Common myeloid progenitor, CD34-positive (primary cell): ENCODE results near the gene TNF.
A peak's percentile ranks its signal among the peaks of the same experiment; 100 is the strongest.

Experiments
- CTCF ChIA-PET: fragments of 350-600 bp; sonication (Branson Sonifier 250); formaldehyde crosslinking; loops from one replicate; lab custom pipeline; 2021; ENCODE audit warnings: antibody characterized with exemption; lab: Charles Lee
- POLR2A ChIA-PET: fragments of 350-600 bp; sonication (Branson Sonifier 250); formaldehyde crosslinking; loops from one replicate; lab custom pipeline; 2021; ENCODE audit warnings: antibody characterized with exemption; lab: Charles Lee
- DNase-seq, 3 donors: peaks; one replicate each; pipeline versions ENCODE4 v3.0.0 to v3.0.0-alpha.2; 2013
- H3K27ac ChIP-seq, 2 experiments: 1 replicate in 1 of 2; 2 replicates in 1 of 2; pipeline ENCODE4 v1.7.0; 2013; ENCODE audit warnings: inconsistent platforms in 2 of 2, low read length in 2 of 2, mild to moderate bottlenecking in 2 of 2, low read depth in 1 of 2, moderate library complexity in 1 of 2; ENCODE audit not compliant: severe bottlenecking in 2 of 2, insufficient read depth in 1 of 2, poor library complexity in 1 of 2
- H3K27me3 ChIP-seq, 5 experiments: replicated peaks in 2 of 5; 1 replicate in 3 of 5; 2 replicates in 2 of 5; pipeline versions ENCODE4 v1.6.1 to v1.7.0; 2013; ENCODE audit warnings: low read length in 4 of 5, mild to moderate bottlenecking in 2 of 5, moderate library complexity in 2 of 5, inconsistent platforms in 1 of 5; ENCODE audit not compliant: insufficient read depth in 5 of 5, control insufficient read depth in 4 of 5
- H3K36me3 ChIP-seq, 4 experiments: 1 replicate in 2 of 4; 2 replicates in 2 of 4; pipeline versions ENCODE4 v1.6.1 to v1.7.0; 2013; ENCODE audit warnings: low read length in 3 of 4, control low read depth in 1 of 4, mild to moderate bottlenecking in 1 of 4; ENCODE audit not compliant: control insufficient read depth in 4 of 4, insufficient read depth in 4 of 4
- H3K4me1 ChIP-seq, 4 experiments: 1 replicate in 3 of 4; 2 replicates in 1 of 4; pipeline versions ENCODE4 v1.6.1 to v1.7.1; 2013; ENCODE audit warnings: low read length in 3 of 4, mild to moderate bottlenecking in 3 of 4, control low read depth in 1 of 4, inconsistent platforms in 1 of 4, moderate library complexity in 1 of 4; ENCODE audit not compliant: control insufficient read depth in 4 of 4, insufficient read depth in 4 of 4; ENCODE audit errors: control extremely low read depth in 1 of 4
- H3K4me3 ChIP-seq, 7 experiments: 1 replicate in 4 of 7; 2 replicates in 3 of 7; pipeline versions ENCODE4 v1.5.1 to v1.7.0; 2013; ENCODE audit warnings: mild to moderate bottlenecking in 7 of 7, low read length in 6 of 7, moderate library complexity in 6 of 7, inconsistent platforms in 2 of 7, low read depth in 2 of 7, control low read depth in 1 of 7; ENCODE audit not compliant: insufficient read depth in 4 of 7, control insufficient read depth in 1 of 7; ENCODE audit errors: extremely low read depth in 1 of 7
- H3K9me3 ChIP-seq, 5 experiments: 1 replicate in 4 of 5; 2 replicates in 1 of 5; pipeline versions ENCODE4 v1.6.1 to v1.7.1; 2013; ENCODE audit warnings: low read length in 4 of 5, mild to moderate bottlenecking in 2 of 5, inconsistent platforms in 1 of 5, low read depth in 1 of 5, moderate library complexity in 1 of 5; ENCODE audit not compliant: control insufficient read depth in 4 of 5, insufficient read depth in 2 of 5; ENCODE audit errors: control extremely low read depth in 1 of 5
- WGBS: methylation state at CpG from one replicate; pipeline ENCODE4 v1.1.5; 2013; ENCODE audit not compliant: insufficient coverage; 5-methylcytosine and 5-hydroxymethylcytosine counted together

Gene TNF

DNA sequence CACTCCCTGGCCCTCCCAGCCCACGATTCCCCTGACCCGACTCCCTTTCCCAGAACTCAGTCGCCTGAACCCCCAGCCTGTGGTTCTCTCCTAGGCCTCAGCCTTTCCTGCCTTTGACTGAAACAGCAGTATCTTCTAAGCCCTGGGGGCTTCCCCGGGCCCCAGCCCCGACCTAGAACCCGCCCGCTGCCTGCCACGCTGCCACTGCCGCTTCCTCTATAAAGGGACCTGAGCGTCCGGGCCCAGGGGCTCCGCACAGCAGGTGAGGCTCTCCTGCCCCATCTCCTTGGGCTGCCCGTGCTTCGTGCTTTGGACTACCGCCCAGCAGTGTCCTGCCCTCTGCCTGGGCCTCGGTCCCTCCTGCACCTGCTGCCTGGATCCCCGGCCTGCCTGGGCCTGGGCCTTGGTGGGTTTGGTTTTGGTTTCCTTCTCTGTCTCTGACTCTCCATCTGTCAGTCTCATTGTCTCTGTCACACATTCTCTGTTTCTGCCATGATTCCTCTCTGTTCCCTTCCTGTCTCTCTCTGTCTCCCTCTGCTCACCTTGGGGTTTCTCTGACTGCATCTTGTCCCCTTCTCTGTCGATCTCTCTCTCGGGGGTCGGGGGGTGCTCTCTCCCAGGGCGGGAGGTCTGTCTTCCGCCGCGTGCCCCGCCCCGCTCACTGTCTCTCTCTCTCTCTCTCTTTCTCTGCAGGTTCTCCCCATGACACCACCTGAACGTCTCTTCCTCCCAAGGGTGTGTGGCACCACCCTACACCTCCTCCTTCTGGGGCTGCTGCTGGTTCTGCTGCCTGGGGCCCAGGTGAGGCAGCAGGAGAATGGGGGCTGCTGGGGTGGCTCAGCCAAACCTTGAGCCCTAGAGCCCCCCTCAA is 3.1 kb upstream of the TNF start, which contains the start of gene LTA:
LTA (plus strand) TSS at position 249 of the 871 bp plus-strand sequence; CDS start at position 703, 454 bp downstream.
- no peaks in the 10 kb centered on the region for H3K27me3 ChIP-seq
- CTCF ChIA-PET, result interaction anchor here (6.5 to 19.6 kb wide), 3 partner anchors 7 to 22 kb away, joined by 76 to 557 read pairs (median 139); partner anchors contain the start of genes ATP6V1G2, DDX39B, LST1 and LTB
- DNase-seq, result no peak
- POLR2A ChIA-PET, result no interaction called here
- WGBS, result 87% methylated on average over 26 of the region's 27 CpGs
- H3K27ac ChIP-seq, result no peak within 1 kb of the TSS
- no peak within 1 kb of the TSS for H3K4me3 ChIP-seq
- no peaks in the 10 kb centered on the region for H3K36me3 ChIP-seq
- peaks cover 0 to 45% (median 28%) of the 10 kb centered on the region in 4 experiments for H3K4me1 ChIP-seq
- no peaks in the 10 kb centered on the region for H3K9me3 ChIP-seq

DNA sequence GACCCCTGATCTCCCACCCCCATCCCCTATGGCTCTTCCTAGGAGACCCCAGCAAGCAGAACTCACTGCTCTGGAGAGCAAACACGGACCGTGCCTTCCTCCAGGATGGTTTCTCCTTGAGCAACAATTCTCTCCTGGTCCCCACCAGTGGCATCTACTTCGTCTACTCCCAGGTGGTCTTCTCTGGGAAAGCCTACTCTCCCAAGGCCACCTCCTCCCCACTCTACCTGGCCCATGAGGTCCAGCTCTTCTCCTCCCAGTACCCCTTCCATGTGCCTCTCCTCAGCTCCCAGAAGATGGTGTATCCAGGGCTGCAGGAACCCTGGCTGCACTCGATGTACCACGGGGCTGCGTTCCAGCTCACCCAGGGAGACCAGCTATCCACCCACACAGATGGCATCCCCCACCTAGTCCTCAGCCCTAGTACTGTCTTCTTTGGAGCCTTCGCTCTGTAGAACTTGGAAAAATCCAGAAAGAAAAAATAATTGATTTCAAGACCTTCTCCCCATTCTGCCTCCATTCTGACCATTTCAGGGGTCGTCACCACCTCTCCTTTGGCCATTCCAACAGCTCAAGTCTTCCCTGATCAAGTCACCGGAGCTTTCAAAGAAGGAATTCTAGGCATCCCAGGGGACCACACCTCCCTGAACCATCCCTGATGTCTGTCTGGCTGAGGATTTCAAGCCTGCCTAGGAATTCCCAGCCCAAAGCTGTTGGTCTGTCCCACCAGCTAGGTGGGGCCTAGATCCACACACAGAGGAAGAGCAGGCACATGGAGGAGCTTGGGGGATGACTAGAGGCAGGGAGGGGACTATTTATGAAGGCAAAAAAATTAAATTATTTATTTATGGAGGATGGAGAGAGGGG is 1.9 kb upstream of the TNF start:
- Histone ChIP-seq H3K36me3 (no peaks in the 10 kb centered on the region), H3K4me1 (peaks cover 0 to 33% (median 28%) of the 10 kb centered on the region in 4 experiments), H3K27me3 (no peaks in the 10 kb centered on the region), H3K4me3 (no peak overlapping the region), H3K9me3 (no peaks in the 10 kb centered on the region), H3K27ac (no peak overlapping the region)
- no peak for DNase-seq
- ChIA-PET CTCF (interaction anchor here (6.5 to 19.6 kb wide), 4 partner anchors 6 to 25 kb away, joined by 76 to 605 read pairs (median 348); partner anchors contain the start of genes ATP6V1G2, DDX39B, LST1 and LTA), POLR2A (interaction anchor here (0.7 kb wide), 1 partner anchor 10 kb away, joined by 4 read pairs; no protein-coding TSS in a partner anchor)
- 97% methylated on average over 9 of the region's 9 CpGs for WGBS

DNA sequence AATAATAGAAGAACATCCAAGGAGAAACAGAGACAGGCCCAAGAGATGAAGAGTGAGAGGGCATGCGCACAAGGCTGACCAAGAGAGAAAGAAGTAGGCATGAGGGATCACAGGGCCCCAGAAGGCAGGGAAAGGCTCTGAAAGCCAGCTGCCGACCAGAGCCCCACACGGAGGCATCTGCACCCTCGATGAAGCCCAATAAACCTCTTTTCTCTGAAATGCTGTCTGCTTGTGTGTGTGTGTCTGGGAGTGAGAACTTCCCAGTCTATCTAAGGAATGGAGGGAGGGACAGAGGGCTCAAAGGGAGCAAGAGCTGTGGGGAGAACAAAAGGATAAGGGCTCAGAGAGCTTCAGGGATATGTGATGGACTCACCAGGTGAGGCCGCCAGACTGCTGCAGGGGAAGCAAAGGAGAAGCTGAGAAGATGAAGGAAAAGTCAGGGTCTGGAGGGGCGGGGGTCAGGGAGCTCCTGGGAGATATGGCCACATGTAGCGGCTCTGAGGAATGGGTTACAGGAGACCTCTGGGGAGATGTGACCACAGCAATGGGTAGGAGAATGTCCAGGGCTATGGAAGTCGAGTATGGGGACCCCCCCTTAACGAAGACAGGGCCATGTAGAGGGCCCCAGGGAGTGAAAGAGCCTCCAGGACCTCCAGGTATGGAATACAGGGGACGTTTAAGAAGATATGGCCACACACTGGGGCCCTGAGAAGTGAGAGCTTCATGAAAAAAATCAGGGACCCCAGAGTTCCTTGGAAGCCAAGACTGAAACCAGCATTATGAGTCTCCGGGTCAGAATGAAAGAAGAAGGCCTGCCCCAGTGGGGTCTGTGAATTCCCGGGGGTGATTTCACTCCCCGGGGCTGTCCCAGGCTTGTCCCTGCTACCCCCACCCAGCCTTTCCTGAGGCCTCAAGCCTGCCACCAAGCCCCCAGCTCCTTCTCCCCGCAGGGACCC is 981 bp upstream of the TNF start:
- ChIA-PET POLR2A (interaction anchor here (0.7 to 1.8 kb wide), 3 partner anchors 11 to 77 kb away, joined by 3 to 6 read pairs (median 4); no protein-coding TSS in a partner anchor), CTCF (interaction anchor here (6.5 to 19.6 kb wide), 4 partner anchors 7 to 25 kb away, joined by 76 to 605 read pairs (median 348); partner anchors contain the start of genes ATP6V1G2, DDX39B, LST1 and LTA)
- Histone ChIP-seq H3K36me3 (no peaks in the 10 kb centered on the region), H3K4me3 (no peak overlapping the region), H3K27ac (no peak overlapping the region), H3K9me3 (no peaks in the 10 kb centered on the region), H3K4me1 (peaks cover 0 to 31% (median 26%) of the 10 kb centered on the region in 4 experiments), H3K27me3 (no peaks in the 10 kb centered on the region)
- no peak for DNase-seq
- WGBS, result 91% methylated on average over 13 of the region's 14 CpGs

DNA sequence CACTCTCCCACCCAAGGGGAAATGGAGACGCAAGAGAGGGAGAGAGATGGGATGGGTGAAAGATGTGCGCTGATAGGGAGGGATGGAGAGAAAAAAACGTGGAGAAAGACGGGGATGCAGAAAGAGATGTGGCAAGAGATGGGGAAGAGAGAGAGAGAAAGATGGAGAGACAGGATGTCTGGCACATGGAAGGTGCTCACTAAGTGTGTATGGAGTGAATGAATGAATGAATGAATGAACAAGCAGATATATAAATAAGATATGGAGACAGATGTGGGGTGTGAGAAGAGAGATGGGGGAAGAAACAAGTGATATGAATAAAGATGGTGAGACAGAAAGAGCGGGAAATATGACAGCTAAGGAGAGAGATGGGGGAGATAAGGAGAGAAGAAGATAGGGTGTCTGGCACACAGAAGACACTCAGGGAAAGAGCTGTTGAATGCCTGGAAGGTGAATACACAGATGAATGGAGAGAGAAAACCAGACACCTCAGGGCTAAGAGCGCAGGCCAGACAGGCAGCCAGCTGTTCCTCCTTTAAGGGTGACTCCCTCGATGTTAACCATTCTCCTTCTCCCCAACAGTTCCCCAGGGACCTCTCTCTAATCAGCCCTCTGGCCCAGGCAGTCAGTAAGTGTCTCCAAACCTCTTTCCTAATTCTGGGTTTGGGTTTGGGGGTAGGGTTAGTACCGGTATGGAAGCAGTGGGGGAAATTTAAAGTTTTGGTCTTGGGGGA is 754 bp downstream of the TNF start:
- DNase-seq, result no peak
- 76% methylated on average over 7 of the region's 8 CpGs for WGBS
- Histone ChIP-seq H3K27me3 (no peaks in the 10 kb centered on the region), H3K36me3 (no peaks in the 10 kb centered on the region), H3K4me1 (peaks cover 0 to 43% (median 36%) of the 10 kb centered on the region in 4 experiments), H3K9me3 (no peaks in the 10 kb centered on the region), H3K4me3 (peak overlapping the region in 5 of 7 experiments; percentile 8 to 67 (median 55)), H3K27ac (no peak overlapping the region)
- ChIA-PET CTCF (interaction anchor here (6.5 to 19.6 kb wide), 4 partner anchors 9 to 26 kb away, joined by 76 to 605 read pairs (median 348); partner anchors contain the start of genes ATP6V1G2, DDX39B, LST1 and LTA), POLR2A (interaction anchor here (0.6 to 1.8 kb wide), 3 partner anchors 8 to 17 kb away, joined by 3 to 6 read pairs (median 4); partner anchors contain the start of gene LST1)

DNA sequence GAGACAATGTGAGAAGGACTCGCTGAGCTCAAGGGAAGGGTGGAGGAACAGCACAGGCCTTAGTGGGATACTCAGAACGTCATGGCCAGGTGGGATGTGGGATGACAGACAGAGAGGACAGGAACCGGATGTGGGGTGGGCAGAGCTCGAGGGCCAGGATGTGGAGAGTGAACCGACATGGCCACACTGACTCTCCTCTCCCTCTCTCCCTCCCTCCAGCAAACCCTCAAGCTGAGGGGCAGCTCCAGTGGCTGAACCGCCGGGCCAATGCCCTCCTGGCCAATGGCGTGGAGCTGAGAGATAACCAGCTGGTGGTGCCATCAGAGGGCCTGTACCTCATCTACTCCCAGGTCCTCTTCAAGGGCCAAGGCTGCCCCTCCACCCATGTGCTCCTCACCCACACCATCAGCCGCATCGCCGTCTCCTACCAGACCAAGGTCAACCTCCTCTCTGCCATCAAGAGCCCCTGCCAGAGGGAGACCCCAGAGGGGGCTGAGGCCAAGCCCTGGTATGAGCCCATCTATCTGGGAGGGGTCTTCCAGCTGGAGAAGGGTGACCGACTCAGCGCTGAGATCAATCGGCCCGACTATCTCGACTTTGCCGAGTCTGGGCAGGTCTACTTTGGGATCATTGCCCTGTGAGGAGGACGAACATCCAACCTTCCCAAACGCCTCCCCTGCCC is 1.7 kb downstream of the TNF start:
- Histone ChIP-seq H3K36me3 (no peaks in the 10 kb centered on the region), H3K9me3 (no peaks in the 10 kb centered on the region), H3K27me3 (no peaks in the 10 kb centered on the region), H3K27ac (no peak overlapping the region), H3K4me1 (peaks cover 0 to 50% (median 41%) of the 10 kb centered on the region in 4 experiments), H3K4me3 (no peak overlapping the region)
- no peak for DNase-seq
- WGBS, result 89% methylated on average over 14 of the region's 19 CpGs
- POLR2A ChIA-PET, result interaction anchor here (1.0 kb wide), 1 partner anchor 10 kb away, joined by 4 read pairs; the partner anchor contains the start of gene LST1
- CTCF ChIA-PET, result interaction anchor here (1.2 to 19.6 kb wide), 5 partner anchors 10 to 46 kb away, joined by 3 to 605 read pairs (median 139); partner anchors contain the start of genes ATP6V1G2, DDX39B, LST1 and LTA
